GM12891 (cell line): ENCODE measurements around the gene SIRT6.

Source experiments
- PAX5 ChIP-seq: IDR thresholded peaks from 2 replicates; pipeline ENCODE4 v1.6.1; 2011; ENCODE audit warnings: low read length, moderate library complexity, mild to moderate bottlenecking; ENCODE audit not compliant: insufficient read depth, severe bottlenecking
- POLR2A ChIP-seq: IDR thresholded peaks from 2 replicates; pipeline ENCODE4 v1.6.1; 2011; ENCODE audit warnings: low read depth, low read length, control low read depth
- POLR2AphosphoS5 ChIP-seq: IDR thresholded peaks from 2 replicates; pipeline ENCODE4 v1.6.1; 2011; ENCODE audit warnings: low read depth, low read length, control low read depth
- POU2F2 ChIP-seq: IDR thresholded peaks from 2 replicates; pipeline ENCODE4 v1.6.1; 2011; ENCODE audit warnings: low read depth, mild to moderate bottlenecking, control low read depth, low read length, moderate library complexity
- SPI1 ChIP-seq: IDR thresholded peaks from 2 replicates; pipeline ENCODE4 v1.6.1; 2011; ENCODE audit warnings: low read depth, low read length, control low read depth
- TAF1 ChIP-seq: IDR thresholded peaks from 2 replicates; pipeline ENCODE4 v1.6.1; 2011; ENCODE audit warnings: low read depth, low read length, control low read depth

DNA sequence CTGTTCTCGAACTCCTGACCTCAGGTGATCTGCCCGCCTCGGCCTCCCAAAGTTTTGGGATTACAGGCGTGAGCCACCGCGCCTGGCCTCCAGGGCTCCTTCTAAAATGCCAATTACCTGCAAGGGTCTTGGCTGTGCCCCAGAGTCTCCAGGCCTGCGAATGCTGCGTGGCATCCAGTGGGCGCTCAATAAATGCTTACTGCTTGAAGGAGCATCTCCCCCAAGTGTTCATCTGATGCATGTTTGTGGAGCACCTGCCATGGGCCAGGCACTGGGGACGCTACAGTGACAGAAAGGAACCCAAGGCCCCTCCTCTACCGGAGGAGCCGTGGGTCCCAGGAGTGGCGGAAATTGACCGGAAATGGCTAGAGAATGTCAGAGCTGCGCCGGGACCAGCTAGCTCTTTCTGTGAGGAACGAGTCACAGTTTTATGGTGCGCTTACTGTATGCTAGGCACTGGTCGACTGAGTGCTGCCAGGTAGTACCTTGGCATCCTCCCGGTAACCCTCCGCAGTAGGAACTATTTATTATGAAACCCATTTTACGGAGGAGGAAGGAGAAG, 14.3 kb upstream of the SIRT6 start:
- TF ChIP-seq POLR2A, result no peak
- no peak for TF ChIP-seq SPI1
- no peak for TF ChIP-seq TAF1
- TF ChIP-seq POLR2AphosphoS5, result no peak
- no peak for TF ChIP-seq POU2F2
- no peak for TF ChIP-seq PAX5
